Activated T-cell treated with anti-CD3 and anti-CD28 coated beads for 4 hours (primary cell): Measurements from ENCODE around the gene ATP5F1A.

Experiments
- DNase-seq: peaks from one replicate; pipeline ENCODE4 v3.0.0-alpha.2; 2020

Gene ATP5F1A

GRCh38 chr18:46042571-46043123 is 55.4 kb downstream of the ATP5F1A start:
- DNase-seq = no peak

DNA sequence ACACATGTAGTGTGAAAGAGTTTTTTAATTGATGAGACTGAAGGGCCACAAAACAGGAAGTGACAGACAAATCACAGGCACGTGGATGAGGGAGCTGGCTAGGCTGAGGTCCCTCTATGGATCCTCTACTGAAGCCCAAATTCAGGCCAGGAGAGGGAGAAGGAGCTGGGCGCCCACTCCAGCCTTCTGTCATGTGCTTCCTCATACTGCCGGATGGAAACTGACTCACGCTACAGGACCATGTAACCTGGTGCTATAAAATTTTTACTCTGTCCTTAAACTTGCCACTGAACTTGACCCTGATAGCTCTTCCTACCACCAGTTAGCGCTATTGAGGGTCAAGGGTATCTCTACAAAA is 57.4 kb downstream of the ATP5F1A start:
- DNase-seq = no peak

DNA sequence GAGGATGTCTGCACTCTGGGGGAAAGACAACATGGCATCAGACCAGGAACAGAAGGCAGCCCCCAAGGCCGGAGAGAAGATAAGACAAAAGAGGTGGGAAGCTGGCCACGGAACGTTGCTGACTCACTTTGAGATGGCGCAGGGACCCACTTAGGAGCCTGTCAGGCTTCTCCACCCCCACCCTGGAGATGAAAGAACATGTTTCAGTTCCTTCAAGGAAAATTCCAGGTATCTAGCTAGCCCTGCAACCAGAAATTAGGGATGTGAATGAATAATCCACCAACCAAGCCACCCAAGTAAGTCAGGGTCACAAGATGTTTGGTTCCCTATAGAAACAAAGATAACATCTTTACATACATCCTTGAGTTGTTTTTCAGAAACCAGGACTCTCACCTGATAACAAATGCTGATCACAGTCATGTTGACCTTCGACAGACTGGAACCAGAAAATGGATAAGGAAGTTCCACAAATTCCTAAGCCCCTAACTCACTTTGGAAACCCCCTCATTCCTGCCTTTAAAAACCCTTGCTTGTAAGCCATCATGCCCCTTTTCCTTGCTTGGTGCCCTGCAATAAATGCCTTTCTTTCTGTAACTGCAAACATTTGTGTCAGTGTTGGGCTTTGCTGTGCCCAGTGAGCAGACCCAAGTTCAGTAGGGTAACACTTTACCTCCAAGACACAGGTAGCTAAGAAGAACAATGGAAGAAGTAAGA is 57.9 kb downstream of the ATP5F1A start:
- no peak for DNase-seq

- no peak for DNase-seq
Measured at GRCh38 chr18:46037512-46038305, 60.4 kb downstream of the ATP5F1A start.

GRCh38 chr18:46035696-46036680 is 62.1 kb downstream of the ATP5F1A start:
- DNase-seq = no peak

DNA sequence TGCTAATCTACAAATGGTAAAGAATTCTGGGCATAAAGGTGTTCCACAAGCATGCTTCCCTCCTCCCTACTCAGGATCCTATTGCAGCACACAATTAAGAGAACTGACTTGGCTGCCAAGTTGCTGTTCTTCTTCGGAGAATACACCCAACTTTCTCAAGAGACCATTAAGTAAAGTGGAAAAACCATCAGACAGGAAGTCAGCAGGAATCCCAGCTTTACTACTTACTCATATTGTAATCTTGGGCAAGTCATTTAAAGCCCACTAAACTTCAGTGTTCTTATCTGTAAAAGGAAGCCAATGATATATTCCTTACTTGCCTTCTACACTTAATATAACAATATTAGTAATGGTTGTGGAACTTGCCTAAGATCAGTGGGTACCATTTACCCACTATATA is 63.9 kb downstream of the ATP5F1A start:
- DNase-seq = no peak

GRCh38 chr18:46031741-46032140 is 66.4 kb downstream of the ATP5F1A start:
- no peak for DNase-seq
